Bronchial epithelial cell (primary cell): ENCODE results near the gene AGBL4. TPM values are rescaled to one million over a fixed set of nuclear protein-coding genes. Genes with fewer than 3 reads are reported as not detected.

Experiments
- DNase-seq: peaks from one replicate; pipeline ENCODE4 v3.0.0-alpha.2; 2010; ENCODE audit warnings: low read depth
- FAIRE-seq: peaks from 2 replicates; lab custom pipeline; 2011; peaks lifted over from hg19 to GRCh38; lab: Jason Lieb, UNC
- H3K27me3 ChIP-seq: 2 replicates; pipeline ENCODE4 v1.5.1; 2011; ENCODE audit warnings: low read length; ENCODE audit not compliant: control insufficient read depth, insufficient read depth
- H3K36me3 ChIP-seq: 2 replicates; pipeline ENCODE4 v1.5.1; 2011; ENCODE audit warnings: low read length; ENCODE audit not compliant: control insufficient read depth, insufficient read depth
- H3K4me3 ChIP-seq: 2 replicates; pipeline ENCODE4 v1.5.1; 2011; ENCODE audit warnings: mild to moderate bottlenecking, low read depth, low read length, control low read depth
- total RNA-seq: library from RNA; depleted of rRNA; stranded (reverse); fragments of >200 nt; gene quantifications from 2 replicates; pipeline ENCODE4 v1.2.1, GENCODE V29; 2014
- TF ChIP-seq, protein P1 (sequence below): IDR thresholded peaks from 2 replicates; pipeline ENCODE4 v1.5.1; 2011; ENCODE audit warnings: mild to moderate bottlenecking, moderate library complexity, low read length, control low read depth, inconsistent platforms; ENCODE audit not compliant: insufficient read depth, severe bottlenecking

The AGBL4 gene
- total RNA-seq, 1 donor from 2014 or later: not detected

DNA sequence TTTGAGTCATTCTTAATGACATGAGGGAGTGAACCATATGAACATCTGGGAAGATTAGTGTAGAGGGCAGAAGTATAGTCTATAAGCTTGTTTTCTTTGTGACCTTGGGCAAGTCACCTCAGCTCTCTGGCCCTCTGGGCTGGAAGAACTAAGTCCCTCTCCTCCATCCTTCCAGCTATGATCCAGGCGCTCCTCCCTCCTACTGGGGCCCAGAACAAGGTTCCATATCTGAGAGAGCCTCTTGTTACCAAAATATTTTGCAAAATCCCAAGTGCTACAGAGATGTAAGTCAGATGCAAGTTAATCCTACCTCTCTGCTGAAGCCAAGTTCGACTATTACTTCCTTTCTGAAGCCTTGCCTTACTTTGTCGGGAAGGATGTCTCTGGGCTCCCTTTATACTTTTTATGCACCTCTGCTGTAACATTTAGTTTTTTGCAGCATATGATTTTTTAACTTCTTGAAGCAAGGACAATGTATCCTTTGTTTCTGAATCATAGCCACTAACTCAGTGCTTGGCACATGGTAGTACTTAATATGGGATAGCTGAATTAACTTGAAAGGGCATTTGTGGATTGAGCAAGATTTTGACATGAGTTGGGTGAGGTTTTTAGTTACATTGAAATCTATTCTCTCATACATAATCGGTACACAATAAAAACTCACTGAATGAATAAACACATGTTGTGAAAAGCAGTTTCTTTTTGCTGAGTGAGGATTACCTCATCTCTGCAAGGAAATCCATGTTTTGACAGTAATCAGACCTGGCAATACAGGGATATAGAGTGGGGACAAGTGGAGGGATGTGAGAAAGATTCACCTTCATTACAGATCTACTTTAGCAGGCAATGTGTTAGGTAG lies 1192.4 kb downstream of the AGBL4 start:
- no peak for FAIRE-seq
- no peaks in the 10 kb centered on the region for H3K36me3 ChIP-seq
- no peak for DNase-seq
- no peaks in the 10 kb centered on the region for H3K27me3 ChIP-seq
- TF ChIP-seq, protein P1, sequence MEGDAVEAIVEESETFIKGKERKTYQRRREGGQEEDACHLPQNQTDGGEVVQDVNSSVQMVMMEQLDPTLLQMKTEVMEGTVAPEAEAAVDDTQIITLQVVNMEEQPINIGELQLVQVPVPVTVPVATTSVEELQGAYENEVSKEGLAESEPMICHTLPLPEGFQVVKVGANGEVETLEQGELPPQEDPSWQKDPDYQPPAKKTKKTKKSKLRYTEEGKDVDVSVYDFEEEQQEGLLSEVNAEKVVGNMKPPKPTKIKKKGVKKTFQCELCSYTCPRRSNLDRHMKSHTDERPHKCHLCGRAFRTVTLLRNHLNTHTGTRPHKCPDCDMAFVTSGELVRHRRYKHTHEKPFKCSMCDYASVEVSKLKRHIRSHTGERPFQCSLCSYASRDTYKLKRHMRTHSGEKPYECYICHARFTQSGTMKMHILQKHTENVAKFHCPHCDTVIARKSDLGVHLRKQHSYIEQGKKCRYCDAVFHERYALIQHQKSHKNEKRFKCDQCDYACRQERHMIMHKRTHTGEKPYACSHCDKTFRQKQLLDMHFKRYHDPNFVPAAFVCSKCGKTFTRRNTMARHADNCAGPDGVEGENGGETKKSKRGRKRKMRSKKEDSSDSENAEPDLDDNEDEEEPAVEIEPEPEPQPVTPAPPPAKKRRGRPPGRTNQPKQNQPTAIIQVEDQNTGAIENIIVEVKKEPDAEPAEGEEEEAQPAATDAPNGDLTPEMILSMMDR: no peak
- H3K4me3 ChIP-seq: no peak overlapping the region

- H3K27me3 ChIP-seq: no peaks in the 10 kb centered on the region
- FAIRE-seq (no peak), DNase-seq (no peak)
- no peaks in the 10 kb centered on the region for H3K36me3 ChIP-seq
- no peak overlapping the region for H3K4me3 ChIP-seq
- TF ChIP-seq, protein P1: no peak
Observed at GRCh38 chr1:48830715-48831114, 1193.0 kb downstream of the AGBL4 start.

DNA sequence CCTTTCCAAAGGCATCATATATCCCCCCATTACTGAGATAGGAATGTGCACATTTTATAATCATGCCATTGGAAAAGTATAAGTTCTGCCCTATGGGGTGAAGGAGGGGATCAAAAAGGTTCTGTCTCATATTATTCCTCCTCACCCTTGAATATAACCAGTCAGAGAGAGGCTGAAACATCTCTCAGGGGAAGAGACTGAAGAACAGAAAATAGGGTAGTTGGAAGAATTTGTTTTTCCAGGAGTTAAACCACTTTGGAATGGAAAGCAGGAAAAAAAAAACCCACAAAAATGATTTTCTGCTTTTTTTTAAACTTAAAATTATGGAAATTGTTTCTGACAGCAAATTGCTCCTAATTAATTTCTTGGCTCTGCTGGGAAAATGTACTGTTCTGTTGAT lies 1194.3 kb downstream of the AGBL4 start:
- no peak for FAIRE-seq
- Histone ChIP-seq H3K4me3 (no peak overlapping the region), H3K27me3 (no peaks in the 10 kb centered on the region), H3K36me3 (no peaks in the 10 kb centered on the region)
- DNase-seq: no peak
- TF ChIP-seq, protein P1: no peak

- Histone ChIP-seq H3K27me3 (peaks cover 2% of the 10 kb centered on the region), H3K4me3 (no peak overlapping the region), H3K36me3 (no peaks in the 10 kb centered on the region)
- no peak for FAIRE-seq
- no peak for DNase-seq
- TF ChIP-seq, protein P1: no peak
Observed at GRCh38 chr1:48823168-48823567, 1200.6 kb downstream of the AGBL4 start.

DNA sequence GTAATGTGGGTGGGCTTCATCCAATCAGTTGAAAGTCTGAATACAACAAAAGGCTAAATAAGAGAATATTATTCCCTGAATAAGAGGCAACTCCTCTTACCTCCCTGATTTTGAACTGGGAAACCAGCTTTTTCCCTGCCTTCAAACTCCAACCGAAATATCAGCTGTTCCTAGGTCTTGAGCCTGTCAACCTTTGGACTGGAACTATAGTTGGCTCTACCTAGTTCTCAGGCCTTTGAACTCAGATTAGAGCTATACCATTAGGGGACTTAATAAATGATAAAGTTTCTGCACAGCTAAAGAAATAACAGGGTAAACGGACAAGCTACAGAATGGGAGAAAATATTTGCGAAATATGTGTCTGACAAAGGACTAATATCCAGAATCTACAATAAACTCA lies 1203.3 kb downstream of the AGBL4 start:
- Histone ChIP-seq H3K36me3 (no peaks in the 10 kb centered on the region), H3K27me3 (peaks cover 2% of the 10 kb centered on the region), H3K4me3 (no peak overlapping the region)
- FAIRE-seq: no peak
- no peak for DNase-seq
- TF ChIP-seq, protein P1: no peak
